Activated B cell treated with CpG ODN at 0.5 μM for 24 hours (primary cell): Measurements from ENCODE around the gene ATP8A1. TPM values are rescaled to one million over a fixed set of nuclear protein-coding genes. Genes with fewer than 3 reads are reported as not detected.

Source experiments
- ATAC-seq: fragments of 200-7000 bp; cut with Tn5 transposase; one replicate; pipeline ENCODE4 v1.10.0; 2021; ENCODE audit warnings: low read depth, mild to moderate bottlenecking, moderate library complexity
- CTCF ChIA-PET: fragments of 350-600 bp; sonication (Branson Sonifier 250); formaldehyde crosslinking; loops from one replicate; lab custom pipeline; 2021; ENCODE audit warnings: antibody characterized with exemption; lab: Charles Lee
- POLR2A ChIA-PET: fragments of 350-600 bp; sonication (Branson Sonifier 250); formaldehyde crosslinking; loops from one replicate; lab custom pipeline; 2021; ENCODE audit warnings: antibody characterized with exemption; lab: Charles Lee
- DNase-seq: peaks from one replicate; pipeline ENCODE4 v3.0.0; 2022
- H3K27ac Mint-ChIP-seq: one replicate; pipeline ENCODE4 v1.8.0; 2020; ENCODE audit warnings: mixed read lengths
- H3K27me3 Mint-ChIP-seq: one replicate; pipeline ENCODE4 v1.8.0; 2021; ENCODE audit warnings: mixed read lengths
- H3K36me3 Mint-ChIP-seq: one replicate; pipeline ENCODE4 v1.8.0; 2021; ENCODE audit warnings: low read depth, mixed read lengths
- H3K4me1 Mint-ChIP-seq: one replicate; pipeline ENCODE4 v1.8.0; 2021; ENCODE audit warnings: mixed read lengths
- H3K4me3 Mint-ChIP-seq: one replicate; pipeline ENCODE4 v1.8.0; 2020; ENCODE audit warnings: mild to moderate bottlenecking, mixed read lengths
- H3K9me3 Mint-ChIP-seq: one replicate; pipeline ENCODE4 v1.8.0; 2020; ENCODE audit warnings: mixed read lengths
- intact Hi-C: fragments of 100-400 bp; cut with micrococcal nuclease; formaldehyde crosslinking; loops from one replicate; pipeline ENCODE4 v1.15.1; 2024
- total RNA-seq: library from RNA; stranded (reverse); gene quantifications from 2 replicates; pipeline ENCODE4 v1.2.3, GENCODE V29; 2022
- TF ChIP-seq, protein P1 (sequence below): fragments of 200-600 bp; IDR thresholded peaks from one replicate; pipeline ENCODE4 v1.8.0; 2022; ENCODE audit warnings: antibody characterized with exemption, mild to moderate bottlenecking

ATP8A1 gene
- total RNA-seq, 1 donor from 2014 or later, result 35.6 TPM

DNA sequence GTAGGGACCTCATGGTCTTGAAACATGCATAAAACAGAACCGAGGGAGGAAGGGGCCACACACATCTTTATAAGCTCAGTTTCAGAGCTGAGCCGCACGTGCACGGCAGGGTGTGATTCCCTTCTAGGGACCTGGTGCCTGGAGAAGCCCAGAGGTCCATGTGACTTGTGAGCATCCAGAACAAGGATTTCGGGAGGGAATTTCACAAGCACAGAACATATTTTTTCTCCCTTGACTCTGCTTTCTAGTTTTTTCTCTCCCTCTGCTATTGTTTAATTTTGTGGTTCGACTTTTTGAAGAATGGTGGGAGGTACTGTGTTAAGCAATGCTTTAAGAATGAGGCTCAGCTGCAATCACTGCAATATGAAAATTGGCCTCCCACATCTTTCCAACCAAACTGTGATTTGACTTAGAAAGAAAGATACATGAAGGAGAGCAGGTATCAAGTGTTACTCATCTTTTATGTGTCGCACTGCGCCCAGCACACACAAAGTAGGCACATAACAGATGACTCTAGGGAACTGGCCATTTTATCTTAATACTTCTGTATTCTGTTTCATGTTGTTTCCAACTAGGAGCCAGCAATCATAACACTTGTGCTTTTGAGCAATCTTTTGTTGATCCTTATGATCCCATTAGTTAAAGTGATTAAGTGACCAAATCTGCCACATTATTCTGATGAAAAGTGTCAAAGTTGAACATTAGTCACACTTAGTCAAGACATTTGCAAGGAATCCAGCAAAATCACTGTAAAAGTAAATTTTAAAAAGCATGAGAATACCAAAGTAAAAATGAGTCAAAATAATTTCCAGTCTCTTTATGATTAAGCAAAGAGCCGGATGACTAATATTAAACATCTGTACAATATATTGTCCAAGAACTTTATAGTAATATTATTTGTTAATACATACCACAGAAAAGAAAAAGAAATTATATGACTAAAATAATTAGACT is 173.2 kb downstream of the ATP8A1 start:
- intact Hi-C loops, result no loop called here
- Mint-ChIP-seq H3K4me3 (no peak overlapping the region), H3K27ac (no peak overlapping the region), H3K4me1 (peaks cover 6% of the 10 kb centered on the region), H3K27me3 (no peaks in the 10 kb centered on the region), H3K36me3 (peaks cover 58% of the 10 kb centered on the region), H3K9me3 (no peaks in the 10 kb centered on the region)
- TF ChIP-seq, protein P1, sequence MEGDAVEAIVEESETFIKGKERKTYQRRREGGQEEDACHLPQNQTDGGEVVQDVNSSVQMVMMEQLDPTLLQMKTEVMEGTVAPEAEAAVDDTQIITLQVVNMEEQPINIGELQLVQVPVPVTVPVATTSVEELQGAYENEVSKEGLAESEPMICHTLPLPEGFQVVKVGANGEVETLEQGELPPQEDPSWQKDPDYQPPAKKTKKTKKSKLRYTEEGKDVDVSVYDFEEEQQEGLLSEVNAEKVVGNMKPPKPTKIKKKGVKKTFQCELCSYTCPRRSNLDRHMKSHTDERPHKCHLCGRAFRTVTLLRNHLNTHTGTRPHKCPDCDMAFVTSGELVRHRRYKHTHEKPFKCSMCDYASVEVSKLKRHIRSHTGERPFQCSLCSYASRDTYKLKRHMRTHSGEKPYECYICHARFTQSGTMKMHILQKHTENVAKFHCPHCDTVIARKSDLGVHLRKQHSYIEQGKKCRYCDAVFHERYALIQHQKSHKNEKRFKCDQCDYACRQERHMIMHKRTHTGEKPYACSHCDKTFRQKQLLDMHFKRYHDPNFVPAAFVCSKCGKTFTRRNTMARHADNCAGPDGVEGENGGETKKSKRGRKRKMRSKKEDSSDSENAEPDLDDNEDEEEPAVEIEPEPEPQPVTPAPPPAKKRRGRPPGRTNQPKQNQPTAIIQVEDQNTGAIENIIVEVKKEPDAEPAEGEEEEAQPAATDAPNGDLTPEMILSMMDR, result no peak
- DNase-seq, result no peak
- no peak for ATAC-seq
- POLR2A ChIA-PET, result no interaction called here
- CTCF ChIA-PET, result no interaction called here

DNA sequence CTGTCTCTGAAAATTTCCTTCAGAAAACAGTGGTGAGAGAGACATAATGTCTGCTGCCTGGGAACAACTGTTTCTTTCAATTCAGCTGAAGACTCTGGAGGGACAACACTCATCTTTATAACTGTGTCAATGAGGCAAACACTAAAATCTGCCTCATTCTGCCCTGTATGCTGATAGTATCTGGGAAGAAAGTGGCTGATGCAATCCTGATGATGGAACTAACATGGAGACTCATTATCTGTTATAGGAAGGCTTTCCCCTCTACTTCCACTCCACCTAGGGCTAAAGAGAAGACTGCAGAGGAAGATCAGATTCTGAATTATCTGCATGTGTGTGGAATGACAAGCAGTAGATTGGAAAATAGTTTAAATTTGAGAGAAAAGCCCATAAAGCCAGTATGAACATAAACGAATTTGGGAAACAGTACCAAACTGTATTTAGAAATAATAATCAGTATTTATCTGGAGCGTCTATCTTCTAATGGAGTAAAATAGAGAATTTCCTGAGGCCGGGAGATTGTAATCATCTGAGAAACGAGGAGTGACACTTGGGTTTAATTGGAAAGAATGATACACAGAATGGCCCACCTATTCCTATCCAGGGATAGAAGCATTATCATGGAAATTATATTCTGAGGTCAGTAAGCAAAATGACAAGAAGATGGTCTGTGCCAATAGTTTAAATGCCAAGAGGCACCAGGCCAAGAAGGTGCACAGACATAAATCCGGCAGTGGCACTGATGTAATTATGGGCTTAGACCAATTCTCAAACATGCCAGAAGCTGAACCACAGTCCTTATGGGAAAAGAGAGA is 174.2 kb downstream of the ATP8A1 start:
- no peak overlapping the region for H3K27ac Mint-ChIP-seq
- intact Hi-C loops, result no loop called here
- H3K4me3 Mint-ChIP-seq, result no peak overlapping the region
- DNase-seq (no peak), ATAC-seq (no peak)
- TF ChIP-seq, protein P1, result no peak
- no peaks in the 10 kb centered on the region for H3K27me3 Mint-ChIP-seq
- H3K36me3 Mint-ChIP-seq, result peaks cover 50% of the 10 kb centered on the region
- POLR2A ChIA-PET, result no interaction called here
- H3K4me1 Mint-ChIP-seq, result no peaks in the 10 kb centered on the region
- CTCF ChIA-PET, result no interaction called here
- no peaks in the 10 kb centered on the region for H3K9me3 Mint-ChIP-seq

DNA sequence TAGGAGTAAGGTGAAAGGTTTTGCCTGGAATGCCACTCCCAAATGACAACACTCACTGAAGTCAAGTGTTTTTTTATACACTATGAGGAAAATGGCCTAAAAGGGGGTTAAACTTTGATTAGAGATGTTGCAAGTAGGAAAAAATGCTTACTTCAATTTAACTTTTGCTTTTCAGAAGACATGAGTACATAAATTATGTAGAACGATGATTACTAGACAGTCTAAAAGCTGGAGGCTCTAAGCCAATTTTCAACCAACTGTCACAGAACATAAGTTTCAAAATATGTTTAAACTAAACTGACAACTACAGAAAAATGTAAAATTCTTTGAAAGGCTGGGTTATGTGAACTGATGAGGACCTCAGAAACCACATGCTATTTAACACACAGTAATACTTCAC is 176.2 kb downstream of the ATP8A1 start:
- Mint-ChIP-seq H3K4me3 (no peak overlapping the region), H3K36me3 (peaks cover 54% of the 10 kb centered on the region), H3K27me3 (no peaks in the 10 kb centered on the region), H3K9me3 (no peaks in the 10 kb centered on the region), H3K4me1 (no peaks in the 10 kb centered on the region), H3K27ac (no peak overlapping the region)
- DNase-seq, result no peak
- POLR2A ChIA-PET, result no interaction called here
- CTCF ChIA-PET, result no interaction called here
- TF ChIP-seq, protein P1, result no peak
- ATAC-seq, result no peak
- intact Hi-C loops, result no loop called here

DNA sequence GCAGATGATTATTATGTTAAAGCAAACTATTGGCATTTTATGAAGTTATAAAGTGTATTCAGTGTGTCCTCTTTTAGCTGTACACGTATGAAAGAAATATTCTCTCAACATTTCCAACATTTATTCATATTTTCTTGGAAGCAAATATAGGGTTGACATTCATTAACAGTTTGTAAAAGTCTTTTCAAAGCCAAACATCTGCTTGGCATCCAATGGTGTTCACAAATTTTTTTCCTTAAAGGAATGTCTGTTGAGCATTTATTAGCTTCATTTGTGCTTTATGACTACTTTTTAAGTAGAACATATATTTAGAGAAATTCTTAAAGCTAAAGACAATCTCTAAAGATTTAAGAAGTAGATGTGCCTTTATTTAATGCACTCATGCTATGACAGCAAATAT is 176.6 kb downstream of the ATP8A1 start:
- Mint-ChIP-seq H3K4me3 (no peak overlapping the region), H3K36me3 (peaks cover 50% of the 10 kb centered on the region)
- CTCF ChIA-PET, result no interaction called here

More for the DNA sequence above, 176.6 kb downstream of the ATP8A1 start:
- intact Hi-C loops, result no loop called here
- no peak for ATAC-seq
- no peak for DNase-seq
- POLR2A ChIA-PET, result no interaction called here
- no peaks in the 10 kb centered on the region for H3K4me1 Mint-ChIP-seq
- H3K27me3 Mint-ChIP-seq, result no peaks in the 10 kb centered on the region
- H3K27ac Mint-ChIP-seq, result no peak overlapping the region
- H3K9me3 Mint-ChIP-seq, result no peaks in the 10 kb centered on the region
- TF ChIP-seq, protein P1, result no peak
